ENCODE measurements around the gene SPINK13.
"Not testable (repeated sequence)": the region's sequence is repeated elsewhere in the genome, so short reads cannot be mapped to it uniquely, and the experiment has no call there.

The SPINK13 gene

DNA sequence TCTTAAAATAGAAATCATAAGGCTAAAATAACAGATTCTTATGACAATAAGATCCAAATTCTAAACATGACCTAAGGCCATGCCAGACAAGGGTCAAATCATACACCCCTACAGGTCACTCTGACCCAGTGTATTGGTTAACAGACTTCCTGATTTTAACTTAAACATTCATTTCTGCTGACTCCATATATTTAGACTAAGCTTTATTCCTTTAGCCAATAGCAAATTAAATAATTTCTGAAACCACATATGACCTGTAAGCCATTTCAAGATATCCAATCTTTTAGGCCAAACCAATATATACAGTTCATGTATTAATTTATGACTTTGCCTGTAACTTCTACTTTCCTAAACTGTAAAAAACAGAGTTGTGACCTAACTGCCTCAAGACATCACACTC, 7.4 kb upstream of the SPINK13 start:
- Histone ChIP-seq H3K36me3 (ENCODE audit: control insufficient read depth in 1 of 2, insufficient read depth in 2 of 2, low read length in 2 of 2) (no peaks in the 10 kb centered on the region), H3K4me3 (ENCODE audit: low read depth in 1 of 2, low read length in 2 of 2) (no peak overlapping the region), H3K9me3 (ENCODE audit: control insufficient read depth in 1 of 2, low read length in 2 of 2) (peaks cover 9 to 32% of the 10 kb centered on the region in 2 donors), H3K27me3 (ENCODE audit: low read depth, low read length) (no peaks in the 10 kb centered on the region), H3K27ac (ENCODE audit: low read length) (no peak overlapping the region), H3K4me1 (ENCODE audit: control insufficient read depth in 1 of 2, insufficient read depth in 2 of 2, low read length in 2 of 2) (no peaks in the 10 kb centered on the region)

GRCh38 chr5:148267962-148268361, 632 bp upstream of the SPINK13 start:
- no peaks in the 10 kb centered on the region for H3K4me1 ChIP-seq (ENCODE audit: control insufficient read depth in 1 of 2, insufficient read depth in 2 of 2, low read length in 2 of 2)
- no peak overlapping the region for H3K4me3 ChIP-seq (ENCODE audit: low read depth in 1 of 2, low read length in 2 of 2)
- no peaks in the 10 kb centered on the region for H3K27me3 ChIP-seq (ENCODE audit: low read depth, low read length)
- no peak overlapping the region for H3K27ac ChIP-seq (ENCODE audit: low read length)
- H3K9me3 ChIP-seq (ENCODE audit: control insufficient read depth in 1 of 2, low read length in 2 of 2), result peaks cover 0 to 6% of the 10 kb centered on the region in 2 donors
- no peaks in the 10 kb centered on the region for H3K36me3 ChIP-seq (ENCODE audit: control insufficient read depth in 1 of 2, insufficient read depth in 2 of 2, low read length in 2 of 2)

DNA sequence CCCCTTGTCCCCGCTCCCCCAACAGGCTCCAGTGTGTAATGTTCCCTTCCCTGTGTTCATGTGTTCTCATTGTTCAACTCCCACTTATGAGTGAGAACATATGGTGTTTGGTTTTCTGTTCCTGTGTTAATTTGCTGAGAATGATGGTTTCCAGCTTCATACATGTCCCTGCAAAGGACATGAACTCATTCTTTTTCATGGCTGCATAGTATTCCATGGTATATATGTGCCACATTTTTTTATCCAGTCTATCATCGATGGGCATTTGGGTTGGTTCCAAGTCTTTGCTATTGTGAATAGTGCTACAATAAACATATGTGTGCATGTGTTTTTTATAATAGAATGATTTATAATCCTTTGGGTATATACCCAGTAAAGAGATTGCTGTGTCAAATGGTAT, 6.5 kb downstream of the SPINK13 start:
- not testable (repeated sequence) for H3K27ac ChIP-seq (ENCODE audit: low read length); H3K36me3 ChIP-seq (ENCODE audit: control insufficient read depth in 1 of 2, insufficient read depth in 2 of 2, low read length in 2 of 2); H3K27me3 ChIP-seq (ENCODE audit: low read depth, low read length); H3K4me1 ChIP-seq (ENCODE audit: control insufficient read depth in 1 of 2, insufficient read depth in 2 of 2, low read length in 2 of 2); H3K4me3 ChIP-seq (ENCODE audit: low read depth in 1 of 2, low read length in 2 of 2); H3K9me3 ChIP-seq (ENCODE audit: control insufficient read depth in 1 of 2, low read length in 2 of 2)

- not testable (repeated sequence) for H3K4me1 ChIP-seq (ENCODE audit: control insufficient read depth in 1 of 2, insufficient read depth in 2 of 2, low read length in 2 of 2); H3K36me3 ChIP-seq (ENCODE audit: control insufficient read depth in 1 of 2, insufficient read depth in 2 of 2, low read length in 2 of 2); H3K27ac ChIP-seq (ENCODE audit: low read length); H3K4me3 ChIP-seq (ENCODE audit: low read depth in 1 of 2, low read length in 2 of 2); H3K27me3 ChIP-seq (ENCODE audit: low read depth, low read length)
- H3K9me3 ChIP-seq (ENCODE audit: control insufficient read depth in 1 of 2, low read length in 2 of 2), result peaks cover 0 to 16% of the 10 kb centered on the region in 2 donors
Measured at GRCh38 chr5:148280893-148281292, 12.3 kb downstream of the SPINK13 start.

- not testable (repeated sequence) for H3K36me3 ChIP-seq (ENCODE audit: control insufficient read depth in 1 of 2, insufficient read depth in 2 of 2, low read length in 2 of 2); H3K4me1 ChIP-seq (ENCODE audit: control insufficient read depth in 1 of 2, insufficient read depth in 2 of 2, low read length in 2 of 2); H3K27ac ChIP-seq (ENCODE audit: low read length); H3K27me3 ChIP-seq (ENCODE audit: low read depth, low read length); H3K4me3 ChIP-seq (ENCODE audit: low read depth in 1 of 2, low read length in 2 of 2)
- H3K9me3 ChIP-seq (ENCODE audit: control insufficient read depth in 1 of 2, low read length in 2 of 2), result peaks cover 0 to 15% of the 10 kb centered on the region in 2 donors
Measured at GRCh38 chr5:148281336-148281735, 12.7 kb downstream of the SPINK13 start.

- H3K27ac ChIP-seq (ENCODE audit: low read length), result no peak overlapping the region
- H3K4me1 ChIP-seq (ENCODE audit: control insufficient read depth in 1 of 2, insufficient read depth in 2 of 2, low read length in 2 of 2), result no peaks in the 10 kb centered on the region
- no peak overlapping the region for H3K4me3 ChIP-seq (ENCODE audit: low read depth in 1 of 2, low read length in 2 of 2)
- no peaks in the 10 kb centered on the region for H3K27me3 ChIP-seq (ENCODE audit: low read depth, low read length)
- H3K9me3 ChIP-seq (ENCODE audit: control insufficient read depth in 1 of 2, low read length in 2 of 2), result no peaks in the 10 kb centered on the region
- no peaks in the 10 kb centered on the region for H3K36me3 ChIP-seq (ENCODE audit: control insufficient read depth in 1 of 2, insufficient read depth in 2 of 2, low read length in 2 of 2)
Measured at GRCh38 chr5:148290271-148291195, 21.9 kb downstream of the SPINK13 start.

DNA sequence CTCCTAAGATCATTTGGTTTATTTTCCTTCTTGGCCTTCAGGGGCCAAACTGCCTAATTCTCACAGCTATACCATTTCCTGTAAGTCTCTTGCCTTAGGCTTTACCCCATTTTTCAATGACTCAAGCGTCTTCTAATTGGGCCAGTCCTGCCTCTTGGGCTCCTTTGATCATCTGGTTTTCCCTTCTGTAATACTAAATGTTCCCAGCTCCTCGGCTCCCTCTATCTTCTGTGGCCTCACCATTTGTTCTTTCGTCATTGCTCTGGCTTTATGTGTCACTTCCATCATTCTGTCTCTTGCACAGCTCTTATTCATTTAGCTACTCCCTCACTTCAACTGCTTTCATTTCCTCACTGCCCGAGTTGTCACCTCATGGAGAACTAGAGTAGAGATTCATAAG, 29.1 kb downstream of the SPINK13 start:
- Histone ChIP-seq H3K27ac (ENCODE audit: low read length) (no peak overlapping the region), H3K27me3 (ENCODE audit: low read depth, low read length) (no peaks in the 10 kb centered on the region), H3K36me3 (ENCODE audit: control insufficient read depth in 1 of 2, insufficient read depth in 2 of 2, low read length in 2 of 2) (no peaks in the 10 kb centered on the region), H3K4me3 (ENCODE audit: low read depth in 1 of 2, low read length in 2 of 2) (no peak overlapping the region), H3K9me3 (ENCODE audit: control insufficient read depth in 1 of 2, low read length in 2 of 2) (no peaks in the 10 kb centered on the region), H3K4me1 (ENCODE audit: control insufficient read depth in 1 of 2, insufficient read depth in 2 of 2, low read length in 2 of 2) (no peaks in the 10 kb centered on the region)

DNA sequence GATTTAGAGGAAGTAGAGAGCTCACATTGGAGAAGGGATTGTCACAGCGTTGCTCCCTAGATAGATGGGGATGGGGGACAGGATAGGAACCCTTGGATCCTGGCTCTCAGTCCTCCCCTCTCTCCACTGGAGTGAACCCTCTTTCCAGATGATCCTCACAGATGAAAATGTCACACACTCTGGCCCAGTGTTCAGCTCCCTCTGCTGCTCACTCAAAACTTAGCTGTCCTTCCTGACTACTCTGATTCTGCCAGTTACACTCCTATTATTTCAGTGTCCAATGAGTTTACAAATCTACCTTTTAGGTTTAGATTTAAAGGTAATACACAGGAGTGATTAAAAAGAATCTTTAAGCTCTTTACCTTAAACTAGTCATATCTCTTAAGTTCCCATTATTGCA, 37.9 kb downstream of the SPINK13 start:
- no peak overlapping the region for H3K4me3 ChIP-seq (ENCODE audit: low read depth in 1 of 2, low read length in 2 of 2)
- H3K9me3 ChIP-seq (ENCODE audit: control insufficient read depth in 1 of 2, low read length in 2 of 2), result no peaks in the 10 kb centered on the region
- no peaks in the 10 kb centered on the region for H3K4me1 ChIP-seq (ENCODE audit: control insufficient read depth in 1 of 2, insufficient read depth in 2 of 2, low read length in 2 of 2)
- H3K36me3 ChIP-seq (ENCODE audit: control insufficient read depth in 1 of 2, insufficient read depth in 2 of 2, low read length in 2 of 2), result no peaks in the 10 kb centered on the region
- H3K27ac ChIP-seq (ENCODE audit: low read length), result no peak overlapping the region
- no peaks in the 10 kb centered on the region for H3K27me3 ChIP-seq (ENCODE audit: low read depth, low read length)

GRCh38 chr5:148309019-148309418, 40.4 kb downstream of the SPINK13 start:
- H3K27me3 ChIP-seq (ENCODE audit: low read depth, low read length), result no peaks in the 10 kb centered on the region
- H3K4me3 ChIP-seq (ENCODE audit: low read depth in 1 of 2, low read length in 2 of 2), result no peak overlapping the region
- H3K27ac ChIP-seq (ENCODE audit: low read length), result no peak overlapping the region

GRCh38 chr5:148309746-148310145, 41.2 kb downstream of the SPINK13 start:
- H3K36me3 ChIP-seq (ENCODE audit: control insufficient read depth in 1 of 2, insufficient read depth in 2 of 2, low read length in 2 of 2), result no peaks in the 10 kb centered on the region
- no peaks in the 10 kb centered on the region for H3K9me3 ChIP-seq (ENCODE audit: control insufficient read depth in 1 of 2, low read length in 2 of 2)
- no peak overlapping the region for H3K27ac ChIP-seq (ENCODE audit: low read length)
- H3K27me3 ChIP-seq (ENCODE audit: low read depth, low read length), result no peaks in the 10 kb centered on the region
- no peak overlapping the region for H3K4me3 ChIP-seq (ENCODE audit: low read depth in 1 of 2, low read length in 2 of 2)
- H3K4me1 ChIP-seq (ENCODE audit: control insufficient read depth in 1 of 2, insufficient read depth in 2 of 2, low read length in 2 of 2), result no peaks in the 10 kb centered on the region

More at GRCh38 chr5:148309019-148309418, 40.4 kb downstream of the SPINK13 start:
- Histone ChIP-seq H3K36me3 (ENCODE audit: control insufficient read depth in 1 of 2, insufficient read depth in 2 of 2, low read length in 2 of 2) (no peaks in the 10 kb centered on the region), H3K9me3 (ENCODE audit: control insufficient read depth in 1 of 2, low read length in 2 of 2) (no peaks in the 10 kb centered on the region), H3K4me1 (ENCODE audit: control insufficient read depth in 1 of 2, insufficient read depth in 2 of 2, low read length in 2 of 2) (no peaks in the 10 kb centered on the region)

- no peaks in the 10 kb centered on the region for H3K4me1 ChIP-seq (ENCODE audit: control insufficient read depth in 1 of 2, insufficient read depth in 2 of 2, low read length in 2 of 2)
- H3K4me3 ChIP-seq (ENCODE audit: low read depth in 1 of 2, low read length in 2 of 2), result no peak overlapping the region
- H3K9me3 ChIP-seq (ENCODE audit: control insufficient read depth in 1 of 2, low read length in 2 of 2), result no peaks in the 10 kb centered on the region
- no peak overlapping the region for H3K27ac ChIP-seq (ENCODE audit: low read length)
- H3K36me3 ChIP-seq (ENCODE audit: control insufficient read depth in 1 of 2, insufficient read depth in 2 of 2, low read length in 2 of 2), result no peaks in the 10 kb centered on the region
- no peaks in the 10 kb centered on the region for H3K27me3 ChIP-seq (ENCODE audit: low read depth, low read length)
Measured at GRCh38 chr5:148311484-148311883, 42.9 kb downstream of the SPINK13 start.

GRCh38 chr5:148312153-148312552, 43.6 kb downstream of the SPINK13 start, which contains the start of gene SPINK7:
Gene SPINK7, plus strand, starts transcription at chr5:148312423. Its CDS starts 61 bp downstream, at chr5:148312484.
- Histone ChIP-seq H3K36me3 (ENCODE audit: control insufficient read depth in 1 of 2, insufficient read depth in 2 of 2, low read length in 2 of 2) (no peaks in the 10 kb centered on the region), H3K9me3 (ENCODE audit: control insufficient read depth in 1 of 2, low read length in 2 of 2) (no peaks in the 10 kb centered on the region), H3K4me3 (ENCODE audit: low read depth in 1 of 2, low read length in 2 of 2) (no peak within 1 kb of the TSS), H3K27ac (ENCODE audit: low read length) (no peak within 1 kb of the TSS), H3K27me3 (ENCODE audit: low read depth, low read length) (no peaks in the 10 kb centered on the region), H3K4me1 (ENCODE audit: control insufficient read depth in 1 of 2, insufficient read depth in 2 of 2, low read length in 2 of 2) (no peaks in the 10 kb centered on the region)
